Measurements from ENCODE around the gene ATP1B2.

Gene ATP1B2

DNA sequence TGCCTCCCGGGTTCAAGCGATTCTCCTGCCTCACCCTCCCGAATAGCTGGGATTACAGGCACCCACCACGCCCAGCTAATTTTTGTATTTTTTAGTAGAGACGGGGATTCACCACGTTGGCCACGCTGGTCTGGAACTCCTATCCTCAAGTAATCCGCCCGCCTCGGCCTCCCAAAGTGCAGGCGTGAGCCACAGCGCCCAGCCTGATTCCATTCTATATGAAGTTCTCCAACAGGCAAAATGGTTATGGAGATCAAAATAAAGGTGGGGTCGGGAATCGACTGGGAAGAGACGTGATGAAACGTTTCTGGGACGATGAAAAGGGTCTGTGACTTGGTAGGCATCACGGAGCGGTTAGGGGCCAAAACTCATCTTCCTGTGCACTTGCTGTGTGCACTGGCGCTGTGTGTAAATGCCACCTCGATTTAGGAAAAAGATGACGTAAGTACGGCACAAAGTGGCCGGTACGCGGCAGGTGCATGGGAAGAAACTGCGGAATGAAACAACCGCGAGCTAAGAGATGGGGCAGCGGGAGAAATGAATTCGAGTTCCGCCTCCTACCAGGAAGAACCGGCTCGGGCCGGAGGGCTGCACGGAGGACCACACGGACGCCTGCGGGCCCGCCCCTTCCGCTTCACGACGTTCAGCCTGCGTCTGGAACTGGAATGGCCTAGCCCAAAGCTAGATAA lies 35.0 kb downstream of the ATP1B2 start:
- DNase-seq (ENCODE audit: low spot score): no peak

DNA sequence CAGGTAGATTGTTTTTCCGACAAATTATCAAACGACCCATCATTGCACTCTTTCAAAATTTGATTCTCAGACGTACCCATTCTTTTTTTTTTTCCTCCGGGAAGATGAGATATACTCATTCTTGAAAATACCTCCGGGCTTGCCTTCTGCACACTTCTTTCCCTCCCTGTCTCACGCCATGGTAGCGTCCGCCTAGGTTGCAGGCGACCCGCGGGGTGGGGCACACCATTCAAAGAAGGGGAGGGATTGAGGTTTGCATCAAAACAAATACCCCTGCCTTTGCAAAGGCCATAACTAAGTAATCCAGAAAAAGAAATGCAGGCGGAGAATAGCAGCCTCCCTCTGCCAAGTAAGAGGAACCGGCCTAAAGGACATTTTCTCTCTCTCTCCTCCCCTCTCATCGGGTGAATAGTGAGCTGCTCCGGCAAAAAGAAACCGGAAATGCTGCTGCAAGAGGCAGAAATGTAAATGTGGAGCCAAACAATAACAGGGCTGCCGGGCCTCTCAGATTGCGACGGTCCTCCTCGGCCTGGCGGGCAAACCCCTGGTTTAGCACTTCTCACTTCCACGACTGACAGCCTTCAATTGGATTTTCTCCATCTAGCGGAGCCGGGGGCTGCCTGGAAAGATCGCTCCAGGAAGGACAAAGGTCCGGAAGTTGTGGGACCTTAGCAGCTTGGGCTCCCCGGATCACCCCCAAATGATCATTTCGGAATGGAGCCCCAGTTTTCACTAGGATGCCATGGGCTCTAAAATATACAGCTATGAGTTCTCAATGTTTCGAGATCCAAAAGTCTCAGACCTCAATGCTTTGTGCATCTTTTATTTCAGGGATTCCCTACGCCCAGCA lies 35.7 kb downstream of the ATP1B2 start:
- DNase-seq (ENCODE audit: low spot score): peak; percentile 91

DNA sequence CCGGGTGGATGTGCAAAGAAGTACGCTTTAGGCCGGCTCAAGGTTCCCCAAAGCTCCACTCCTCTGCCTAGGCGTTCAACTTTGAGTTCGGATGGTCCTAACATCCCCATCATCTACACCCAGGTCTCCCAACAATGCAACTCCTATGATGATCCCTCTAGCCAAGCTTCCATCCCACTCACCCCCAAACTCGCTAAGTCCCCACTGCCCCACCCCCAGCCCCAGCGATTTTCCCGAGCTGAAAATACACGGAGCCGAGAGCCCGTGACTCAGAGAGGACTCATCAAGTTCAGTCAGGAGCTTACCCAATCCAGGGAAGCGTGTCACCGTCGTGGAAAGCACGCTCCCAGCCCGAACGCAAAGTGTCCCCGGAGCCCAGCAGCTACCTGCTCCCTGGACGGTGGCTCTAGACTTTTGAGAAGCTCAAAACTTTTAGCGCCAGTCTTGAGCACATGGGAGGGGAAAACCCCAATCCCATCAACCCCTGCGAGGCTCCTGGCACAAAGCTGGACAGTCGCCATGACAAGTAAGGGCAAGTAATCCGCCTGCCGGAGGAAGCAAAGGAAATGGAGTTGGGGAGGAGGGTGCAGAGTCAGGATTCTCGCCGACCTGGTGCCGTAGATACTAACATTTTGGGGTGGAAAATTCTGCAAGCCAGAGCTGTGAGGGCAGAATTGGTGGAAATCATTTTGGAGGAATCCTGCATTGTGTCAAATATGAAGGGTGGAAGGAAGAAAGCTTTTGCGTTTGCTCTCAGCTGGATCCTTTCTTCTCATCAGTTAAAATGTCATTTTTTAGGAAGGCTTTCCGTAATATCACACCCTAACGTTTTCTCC lies 36.6 kb downstream of the ATP1B2 start, which contains the start of gene TP53:
TP53 (minus strand) TSS at position 419 of the 836 bp plus-strand sequence. CDS start 10,896 bp downstream, outside the sequence.
- peak; percentile 95 for DNase-seq (ENCODE audit: low spot score)

GRCh38 chr17:7687908-7688807 lies 37.4 kb downstream of the ATP1B2 start, which contains the start of gene WRAP53:
WRAP53 (plus strand) TSS chr17:7688477; CDS start chr17:7688649, 172 bp downstream.
- DNase-seq (ENCODE audit: low spot score): peak; percentile 96

DNA sequence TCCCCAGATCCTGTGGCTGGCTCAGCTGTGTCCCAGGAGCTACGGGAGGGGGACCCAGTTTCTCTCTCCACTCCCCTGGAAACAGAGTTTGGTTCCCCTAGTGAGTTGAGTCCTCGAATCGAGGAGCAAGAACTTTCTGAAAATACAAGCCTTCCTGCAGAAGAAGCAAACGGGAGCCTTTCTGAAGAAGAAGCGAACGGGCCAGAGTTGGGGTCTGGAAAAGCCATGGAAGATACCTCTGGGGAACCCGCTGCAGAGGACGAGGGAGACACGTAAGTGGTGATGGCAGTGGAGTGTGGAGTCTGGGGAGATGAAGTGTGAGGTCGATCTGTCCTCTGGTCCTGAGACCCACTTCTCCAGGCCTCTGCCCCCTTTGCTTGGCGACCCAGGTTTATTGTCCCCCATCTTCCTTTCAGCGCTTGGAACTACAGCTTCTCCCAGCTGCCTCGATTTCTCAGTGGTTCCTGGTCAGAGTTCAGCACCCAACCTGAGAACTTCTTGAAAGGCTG lies 38.1 kb downstream of the ATP1B2 start:
- no peak for DNase-seq (ENCODE audit: low spot score)

- no peak for DNase-seq (ENCODE audit: low spot score)
Measured at GRCh38 chr17:7695586-7695985, 44.9 kb downstream of the ATP1B2 start.

GRCh38 chr17:7697828-7698588 lies 47.3 kb downstream of the ATP1B2 start:
- DNase-seq (ENCODE audit: low spot score): no peak

DNA sequence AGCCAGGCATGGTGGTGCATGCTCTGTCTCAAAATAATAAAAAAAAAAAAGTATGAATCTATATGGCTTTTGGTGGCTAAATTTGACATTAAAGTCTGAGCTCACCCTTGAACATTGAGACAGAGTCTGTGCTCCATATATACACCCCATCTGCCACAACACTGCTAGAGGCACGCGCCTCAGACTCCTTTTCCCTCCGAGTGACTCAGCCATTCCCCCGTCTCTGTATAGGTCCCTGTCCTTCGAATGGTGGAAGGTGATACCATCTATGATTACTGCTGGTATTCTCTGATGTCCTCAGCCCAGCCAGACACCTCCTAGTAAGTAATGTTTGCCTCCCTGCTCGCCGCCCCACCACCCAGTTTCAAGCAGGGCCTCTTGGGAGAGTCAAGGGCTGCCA lies 49.8 kb downstream of the ATP1B2 start:
- no peak for DNase-seq (ENCODE audit: low spot score)

DNA sequence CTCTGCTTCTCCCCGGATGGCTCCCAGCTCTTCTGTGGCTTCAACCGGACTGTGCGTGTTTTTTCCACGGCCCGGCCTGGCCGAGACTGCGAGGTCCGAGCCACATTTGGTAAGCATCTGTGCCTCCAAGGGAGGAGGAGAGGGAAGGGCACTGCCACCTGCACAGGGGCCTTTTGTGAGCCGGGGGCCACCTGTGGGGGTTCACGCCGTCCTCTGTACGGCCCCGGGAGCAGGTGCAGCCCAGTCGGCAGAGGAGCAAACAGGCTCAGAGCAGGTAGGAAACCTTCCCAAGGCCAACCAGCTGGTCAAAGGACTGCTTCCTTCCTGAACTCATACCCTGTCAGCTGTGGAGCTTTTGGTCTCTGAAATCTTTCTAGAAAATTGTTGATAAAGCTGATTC lies 51.0 kb downstream of the ATP1B2 start:
- DNase-seq (ENCODE audit: low spot score): no peak

GRCh38 chr17:7702776-7703175 lies 52.0 kb downstream of the ATP1B2 start:
- DNase-seq (ENCODE audit: low spot score): no peak

GRCh38 chr17:7703584-7704479 lies 53.1 kb downstream of the ATP1B2 start:
- no peak for DNase-seq (ENCODE audit: low spot score)

GRCh38 chr17:7704601-7705268 lies 54.0 kb downstream of the ATP1B2 start, which contains the start of gene EFNB3:
EFNB3 (plus strand) TSS chr17:7705202; CDS start chr17:7705599, 397 bp downstream.
- DNase-seq (ENCODE audit: low spot score): no peak

DNA sequence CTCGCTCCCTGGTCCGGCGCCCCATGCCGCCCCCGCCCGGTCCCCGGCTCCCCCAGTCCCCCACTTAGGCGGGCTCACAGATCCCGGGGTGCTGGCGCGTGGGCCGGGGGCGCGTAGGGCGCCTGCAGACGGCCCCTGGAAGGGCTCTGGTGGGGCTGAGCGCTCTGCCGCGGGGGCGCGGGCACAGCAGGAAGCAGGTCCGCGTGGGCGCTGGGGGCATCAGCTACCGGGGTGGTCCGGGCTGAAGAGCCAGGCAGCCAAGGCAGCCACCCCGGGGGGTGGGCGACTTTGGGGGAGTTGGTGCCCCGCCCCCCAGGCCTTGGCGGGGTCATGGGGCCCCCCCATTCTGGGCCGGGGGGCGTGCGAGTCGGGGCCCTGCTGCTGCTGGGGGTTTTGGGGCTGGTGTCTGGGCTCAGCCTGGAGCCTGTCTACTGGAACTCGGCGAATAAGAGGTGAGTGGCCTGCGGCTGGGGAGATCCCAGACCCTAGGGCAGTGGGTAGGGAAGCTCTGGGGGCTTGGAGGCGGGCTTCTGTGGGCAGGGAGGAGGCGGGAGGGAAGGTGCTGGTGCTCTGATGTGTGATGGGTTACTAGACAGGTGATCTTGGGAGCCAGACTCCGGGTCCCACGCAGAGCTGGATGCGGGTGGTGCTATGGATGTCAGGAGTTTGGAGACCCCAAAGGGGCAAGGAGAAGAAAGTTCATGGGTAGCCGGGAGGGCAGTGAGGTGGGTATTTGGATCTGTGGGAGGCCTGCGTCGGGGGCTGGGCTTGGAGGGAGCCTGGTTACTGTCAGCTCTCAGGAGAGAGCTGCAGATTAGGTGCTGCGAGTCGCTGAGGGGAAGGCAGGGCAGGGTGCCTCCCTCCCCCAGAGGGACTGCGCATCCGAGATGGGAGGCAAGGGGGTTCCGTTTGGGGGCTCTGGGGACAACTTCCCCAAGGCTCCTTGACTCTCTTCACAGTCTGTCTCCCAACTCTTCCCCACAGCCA lies 54.8 kb downstream of the ATP1B2 start:
- no peak for DNase-seq (ENCODE audit: low spot score)

- DNase-seq (ENCODE audit: low spot score): no peak
Measured at GRCh38 chr17:7706631-7707354, 56.1 kb downstream of the ATP1B2 start.

All from hematopoietic multipotent progenitor cell treated with erythropoietin and hydrocortisone succinate and interleukin-3 and kit ligand, for 15 days (in vitro differentiated cells).